H1 (cell line): ENCODE results near the gene MYLK4. TPM values are rescaled to one million over a fixed set of nuclear protein-coding genes. Genes with fewer than 3 reads are reported as not detected.

ENCODE experiments used
- CBX5 ChIP-seq: fragments of 300-800, 300-1000 bp; sonication (generic); IDR thresholded peaks from 2 replicates; pipeline ENCODE4 v1.7.1; 2016; ENCODE audit warnings: antibody characterized with exemption, low read length, low read depth
- CHD7 ChIP-seq: fragments of 300-600 bp; sonication (generic); IDR thresholded peaks from 2 replicates; pipeline ENCODE4 v1.7.1; 2012; ENCODE audit warnings: low read length, moderate library complexity, mild to moderate bottlenecking, inconsistent platforms; ENCODE audit not compliant: insufficient replicate concordance
- RNF2 ChIP-seq: fragments of 200-900, 300-1000 bp; sonication (generic); IDR thresholded peaks from 2 replicates; pipeline ENCODE4 v1.7.1; 2016; ENCODE audit warnings: borderline replicate concordance, low read depth, mild to moderate bottlenecking, antibody characterized with exemption, low read length; ENCODE audit not compliant: poor library complexity, severe bottlenecking; ENCODE audit errors: missing control alignments
- polyA plus RNA-seq, 7 experiments: library from polyadenylated mRNA; depleted of rRNA in 3 of 7; stranded (reverse) in 5 of 7; unstranded in 2 of 7; fragments of >200 nt in 5 of 7; fragments of 200-250 nt in 2 of 7; gene quantifications; 1 replicate in 5 of 7; 2 replicates in 1 of 7; 4 replicates in 1 of 7; pipeline versions ENCODE4 v1.2.1 to v1.2.3, GENCODE V29; 2011 to 2013; ENCODE audit warnings: missing spikeins in 2 of 7, mixed read lengths in 2 of 7
- total RNA-seq: library from RNA; stranded (reverse); fragmentation: NEBNext Ultra II Directional; extraction: Animal tissue kit (Norgen Biotek cat#: 25700); gene quantifications from 2 replicates; pipeline ENCODE4 v1.2.1, GENCODE V29; 2021

Gene MYLK4
- total and polyA plus RNA-seq, 2 of the 8 experiments (the other 6 are each of a cell fraction or from before 2014, with no cell fraction given): 0.11 to 0.17 TPM

- no peak for TF ChIP-seq CHD7
- no peak for TF ChIP-seq RNF2
- no peak for TF ChIP-seq CBX5
These were observed 117.6 kb downstream of the MYLK4 start (continued) for GRCh38 chr6:2632976-2633584.
